Stomach (tissue), 9 donors: ENCODE data around the gene TMEM54. TPM values are rescaled to one million over a fixed set of nuclear protein-coding genes. Genes with fewer than 3 reads are reported as not detected.

Source experiments
- DNase-seq, 2 donors: peaks; one replicate each; pipeline versions ENCODE4 v3.0.0 to v3.0.0-alpha.2; 2013 to 2019
- H3K27ac ChIP-seq, 5 donors: fragments of 200-600 bp in 4 of 5; sonication (generic) in 4 of 5; one replicate each; pipeline ENCODE4 v1.5.1; 2013 to 2019; ENCODE audit warnings: mild to moderate bottlenecking in 1 of 5, moderate library complexity in 1 of 5
- H3K27me3 ChIP-seq, 3 donors: fragments of 200-600 bp; sonication (generic); one replicate each; pipeline ENCODE4 v1.5.1; 2017 to 2019; ENCODE audit warnings: mixed run types in 1 of 3
- H3K36me3 ChIP-seq, 4 donors: fragments of 200-600 bp; sonication (generic); 1 replicate in 3 of 4; 2 replicates in 1 of 4; pipeline ENCODE4 v1.5.1; 2016 to 2019
- H3K4me1 ChIP-seq, 4 donors: fragments of 200-600 bp; sonication (generic); one replicate each; pipeline ENCODE4 v1.5.1; 2016 to 2019
- H3K4me3 ChIP-seq, 4 donors: fragments of 200-600 bp; sonication (generic) in 3 of 4; one replicate each; pipeline ENCODE4 v1.5.1; 2016 to 2019; ENCODE audit warnings: mild to moderate bottlenecking in 1 of 4
- H3K9me3 ChIP-seq, 4 donors: fragments of 200-600 bp; sonication (generic); one replicate each; pipeline ENCODE4 v1.5.1; 2016 to 2019
- CTCF ChIP-seq, 7 experiments: fragments of 450-650 bp in 4 of 7; fragments of 200-600 bp in 3 of 7; sonication (generic) in 3 of 7; IDR thresholded peaks; one replicate each; pipeline ENCODE4 v1.5.1; 2016 to 2019; ENCODE audit warnings: antibody characterized with exemption in 7 of 7, control low read depth in 2 of 7, mild to moderate bottlenecking in 1 of 7
- EP300 ChIP-seq: sonication (generic); formaldehyde crosslinking; IDR thresholded peaks from one replicate; pipeline ENCODE4 v1.6.1; 2017; ENCODE audit warnings: antibody characterized with exemption
- POLR2A ChIP-seq, 4 donors: fragments of 450-650 bp; IDR thresholded peaks; one replicate each; pipeline ENCODE4 v1.6.1; 2016; ENCODE audit warnings: antibody characterized with exemption in 4 of 4, control low read depth in 2 of 4, mild to moderate bottlenecking in 1 of 4, moderate library complexity in 1 of 4
- POLR2AphosphoS5 ChIP-seq, 3 donors: sonication (generic); formaldehyde crosslinking; IDR thresholded peaks; one replicate each; pipeline ENCODE4 v1.6.1; 2016; ENCODE audit warnings: antibody characterized with exemption in 3 of 3
- WGBS, 5 donors: extraction: QIAGEN DNeasy Blood & Tissue Kit in 3 of 5; methylation state at CpG; one replicate each; pipeline versions ENCODE4 v1.1.5 to v1.1.7; 2013 to 2018; 5-methylcytosine and 5-hydroxymethylcytosine counted together
- intact Hi-C: fragments of 100-400 bp; cut with DNase I; formaldehyde crosslinking; loops from one replicate; pipeline ENCODE4 v1.15.1; 2023; ENCODE audit warnings: low total_unique reads
- polyA plus RNA-seq, 3 donors: library from polyadenylated mRNA; stranded (reverse); fragments of 200-250 nt; gene quantifications; one replicate each; pipeline ENCODE4 v1.2.3, GENCODE V29; 2013
- total RNA-seq, 5 donors: library from RNA; depleted of rRNA; stranded (reverse); fragments of >200 nt; gene quantifications; one replicate each; pipeline versions ENCODE4 v1.1.0 to v1.2.3, GENCODE V29; 2014 to 2016
- donor health status: healthy with polysubstance abuse.
- donor health status: Bipolar disorder and iron deficiency.
- donor health status: healthy.

The TMEM54 gene
- total and polyA plus RNA-seq, 8 donors = 34.9 to 408 (median 159) TPM

- no peak for DNase-seq
These were observed 3.6 kb upstream of the TMEM54 start for GRCh38 chr1:32904797-32905196.

GRCh38 chr1:32903991-32904785, 3.0 kb upstream of the TMEM54 start:
- H3K27ac ChIP-seq = peak overlapping the region; percentile 50 to 82 (median 77)
- H3K4me1 ChIP-seq = peaks cover 20 to 48% (median 36%) of the 10 kb centered on the region in 4 donors
- 56 to 66% (median 59%) methylated on average over 3 of the region's 3 CpGs for WGBS, 5 donors
- intact Hi-C loops = no loop called here
- DNase-seq = peak; percentile 71 to 87
- H3K9me3 ChIP-seq = no peaks in the 10 kb centered on the region
- no peaks in the 10 kb centered on the region for H3K36me3 ChIP-seq
- peaks cover 0 to 30% (median 3%) of the 10 kb centered on the region in 3 donors for H3K27me3 ChIP-seq
- H3K4me3 ChIP-seq = no peak overlapping the region
- TF ChIP-seq CTCF (IDR thresholded peaks at IDR 0.05) (no peak), POLR2AphosphoS5 (IDR thresholded peaks at IDR 0.05) (peak in 2 of 3 donors; percentile 37 to 63)

More at GRCh38 chr1:32904797-32905196, 3.6 kb upstream of the TMEM54 start:
- no peak overlapping the region for H3K4me3 ChIP-seq
- 16 to 54% (median 40%) methylated on average over 2 of the region's 2 CpGs for WGBS, 5 donors
- peaks cover 0 to 29% (median 3%) of the 10 kb centered on the region in 3 donors for H3K27me3 ChIP-seq
- peak overlapping the region; percentile 50 to 82 (median 73) for H3K27ac ChIP-seq
- H3K4me1 ChIP-seq = peaks cover 20 to 48% (median 33%) of the 10 kb centered on the region in 4 donors
- no peaks in the 10 kb centered on the region for H3K36me3 ChIP-seq
- H3K9me3 ChIP-seq = no peaks in the 10 kb centered on the region
- intact Hi-C loops = no loop called here
- TF ChIP-seq POLR2A (IDR thresholded peaks at IDR 0.05) (no peak), POLR2AphosphoS5 (IDR thresholded peaks at IDR 0.05) (no peak), EP300 (no peak), CTCF (IDR thresholded peaks at IDR 0.05) (no peak)

- peaks cover 0 to 10% (median 4%) of the 10 kb centered on the region in 4 donors for H3K36me3 ChIP-seq
- peaks cover 18 to 45% (median 34%) of the 10 kb centered on the region in 4 donors for H3K4me1 ChIP-seq
- no peak for TF ChIP-seq POLR2AphosphoS5 (IDR thresholded peaks at IDR 0.05)
- TF ChIP-seq EP300 = no peak
- TF ChIP-seq CTCF (IDR thresholded peaks at IDR 0.05) = no peak
- TF ChIP-seq POLR2A (IDR thresholded peaks at IDR 0.05) = no peak
- 76 to 79% (median 78%) methylated on average over 6 of the region's 6 CpGs for WGBS, 5 donors
- intact Hi-C loops = no loop called here
- no peaks in the 10 kb centered on the region for H3K9me3 ChIP-seq
- no peak overlapping the region for H3K4me3 ChIP-seq
- peak overlapping the region; percentile 59 to 88 (median 86) for H3K27ac ChIP-seq
- H3K27me3 ChIP-seq = peaks cover 0 to 30% (median 3%) of the 10 kb centered on the region in 3 donors
- DNase-seq = no peak
These were observed 1.3 kb upstream of the TMEM54 start for GRCh38 chr1:32902535-32902920.

GRCh38 chr1:32901823-32902534, 790 bp upstream of the TMEM54 start:
- H3K4me1 ChIP-seq = peaks cover 17 to 39% (median 32%) of the 10 kb centered on the region in 4 donors
- H3K27ac ChIP-seq = peak overlapping the region; percentile 86 to 91 (median 87)
- peak overlapping the region; percentile 72 to 77 (median 75) for H3K4me3 ChIP-seq
- intact Hi-C loops = no loop called here
- DNase-seq = no peak
- H3K9me3 ChIP-seq = no peaks in the 10 kb centered on the region
- peaks cover 0 to 30% (median 3%) of the 10 kb centered on the region in 3 donors for H3K27me3 ChIP-seq
- 33 to 47% (median 37%) methylated on average over 21 to 24 of the region's 24 CpGs for WGBS, 5 donors
- TF ChIP-seq POLR2A (IDR thresholded peaks at IDR 0.05) = no peak
- peaks cover 0 to 15% (median 5%) of the 10 kb centered on the region in 4 donors for H3K36me3 ChIP-seq
